Thoracic aorta (tissue), 2 donors: ENCODE data around the gene MDFI. TPM values are rescaled to one million over a fixed set of nuclear protein-coding genes. Genes with fewer than 3 reads are reported as not detected.

Source experiments
- ATAC-seq: fragments of 150-250 bp; one replicate; pipeline ENCODE4 v1.8.0; 2017; ENCODE audit warnings: low read depth; ENCODE audit not compliant: insufficient number of reproducible peaks, low FRiP score
- DNase-seq: peaks from one replicate; pipeline ENCODE4 v3.0.0-alpha.2; 2020; ENCODE audit warnings: low spot score
- H3K27ac ChIP-seq, 2 donors: fragments of 200-600 bp; sonication (generic); 1 replicate in 1 of 2; 2 replicates in 1 of 2; pipeline ENCODE4 v1.5.1; 2016; ENCODE audit warnings: mild to moderate bottlenecking in 2 of 2, moderate library complexity in 2 of 2
- H3K27me3 ChIP-seq: fragments of 200-600 bp; sonication (generic); replicated peaks from 2 replicates; pipeline ENCODE4 v1.6.0; 2016; ENCODE audit warnings: mild to moderate bottlenecking; ENCODE audit not compliant: insufficient read depth
- H3K36me3 ChIP-seq: fragments of 200-600 bp; sonication (generic); one replicate; pipeline ENCODE4 v1.5.1; 2016
- H3K4me1 ChIP-seq, 2 donors: fragments of 200-600 bp; sonication (generic); 1 replicate in 1 of 2; 2 replicates in 1 of 2; pipeline versions ENCODE4 v1.5.1 to v1.6.0; 2016; ENCODE audit warnings: low read depth in 2 of 2, mild to moderate bottlenecking in 1 of 2; ENCODE audit not compliant: control insufficient read depth in 1 of 2
- H3K4me3 ChIP-seq: fragments of 200-600 bp; sonication (generic); 2 replicates; pipeline ENCODE4 v1.5.1; 2016; ENCODE audit warnings: mild to moderate bottlenecking
- H3K9me3 ChIP-seq: fragments of 200-600 bp; sonication (generic); 2 replicates; pipeline ENCODE4 v1.5.1; 2016
- total RNA-seq, 2 donors: library from RNA; depleted of rRNA; stranded (reverse); fragments of >200 nt; gene quantifications; one replicate each; pipeline versions ENCODE4 v1.1.0 to v1.2.3, GENCODE V29; 2016
- TF ChIP-seq, protein P1 (sequence below): fragments of 200-600 bp; sonication (generic); IDR thresholded peaks from one replicate; pipeline ENCODE4 v1.5.1; 2019; ENCODE audit warnings: antibody characterized with exemption

The MDFI gene
- total RNA-seq, 2 donors from 2014 or later = 5.1 to 10.3 TPM

DNA sequence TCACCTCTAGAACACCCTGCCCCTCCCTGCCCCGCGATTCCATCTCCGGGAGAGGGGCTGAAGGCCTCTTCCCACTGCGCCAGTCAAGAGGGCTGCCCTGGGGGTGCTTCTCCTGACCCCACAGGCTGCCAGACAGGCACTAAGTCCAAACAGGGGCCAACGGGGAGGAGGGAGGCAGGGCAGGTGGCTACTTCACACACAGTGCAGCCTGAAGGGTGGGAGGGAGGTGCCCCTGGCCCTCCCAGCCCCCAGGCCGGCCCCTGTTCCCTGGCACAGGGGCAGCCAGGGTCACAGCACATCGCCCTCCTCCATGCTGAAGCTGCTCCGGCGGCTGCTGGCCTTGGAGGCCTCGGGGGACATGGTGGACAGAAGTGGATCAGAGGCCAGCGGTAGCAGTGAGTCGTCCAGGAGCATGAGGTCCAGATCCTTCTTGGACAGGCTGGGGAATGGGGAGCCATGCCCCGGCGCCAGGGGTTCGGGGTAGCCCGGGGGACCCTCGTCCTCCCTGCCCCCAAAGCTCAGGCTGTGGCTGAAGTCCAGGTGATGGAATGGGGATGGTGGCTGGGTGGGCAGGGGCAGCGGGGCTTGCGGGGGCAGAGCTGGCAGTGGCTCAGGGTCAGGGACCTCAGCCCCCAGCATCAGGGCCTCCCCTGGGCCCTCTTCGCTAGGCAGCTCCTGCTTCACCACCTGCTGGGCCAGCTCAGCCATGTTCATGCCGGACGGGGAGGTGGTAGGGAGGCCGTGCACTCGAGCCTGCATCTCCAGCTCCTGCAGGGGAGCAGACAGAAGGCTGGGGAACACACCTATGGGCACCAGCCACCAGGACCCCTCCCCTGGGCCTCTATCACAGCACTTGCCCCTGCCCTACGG lies 46.3 kb downstream of the MDFI start:
- Histone ChIP-seq H3K9me3 (no peaks in the 10 kb centered on the region), H3K27ac (no peak overlapping the region), H3K4me1 (peaks cover 7 to 11% of the 10 kb centered on the region in 2 donors), H3K4me3 (no peak overlapping the region), H3K36me3 (peaks cover 34% of the 10 kb centered on the region), H3K27me3 (no peaks in the 10 kb centered on the region)
- TF ChIP-seq, protein P1, sequence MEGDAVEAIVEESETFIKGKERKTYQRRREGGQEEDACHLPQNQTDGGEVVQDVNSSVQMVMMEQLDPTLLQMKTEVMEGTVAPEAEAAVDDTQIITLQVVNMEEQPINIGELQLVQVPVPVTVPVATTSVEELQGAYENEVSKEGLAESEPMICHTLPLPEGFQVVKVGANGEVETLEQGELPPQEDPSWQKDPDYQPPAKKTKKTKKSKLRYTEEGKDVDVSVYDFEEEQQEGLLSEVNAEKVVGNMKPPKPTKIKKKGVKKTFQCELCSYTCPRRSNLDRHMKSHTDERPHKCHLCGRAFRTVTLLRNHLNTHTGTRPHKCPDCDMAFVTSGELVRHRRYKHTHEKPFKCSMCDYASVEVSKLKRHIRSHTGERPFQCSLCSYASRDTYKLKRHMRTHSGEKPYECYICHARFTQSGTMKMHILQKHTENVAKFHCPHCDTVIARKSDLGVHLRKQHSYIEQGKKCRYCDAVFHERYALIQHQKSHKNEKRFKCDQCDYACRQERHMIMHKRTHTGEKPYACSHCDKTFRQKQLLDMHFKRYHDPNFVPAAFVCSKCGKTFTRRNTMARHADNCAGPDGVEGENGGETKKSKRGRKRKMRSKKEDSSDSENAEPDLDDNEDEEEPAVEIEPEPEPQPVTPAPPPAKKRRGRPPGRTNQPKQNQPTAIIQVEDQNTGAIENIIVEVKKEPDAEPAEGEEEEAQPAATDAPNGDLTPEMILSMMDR = no peak
- no peak for ATAC-seq
- no peak for DNase-seq

DNA sequence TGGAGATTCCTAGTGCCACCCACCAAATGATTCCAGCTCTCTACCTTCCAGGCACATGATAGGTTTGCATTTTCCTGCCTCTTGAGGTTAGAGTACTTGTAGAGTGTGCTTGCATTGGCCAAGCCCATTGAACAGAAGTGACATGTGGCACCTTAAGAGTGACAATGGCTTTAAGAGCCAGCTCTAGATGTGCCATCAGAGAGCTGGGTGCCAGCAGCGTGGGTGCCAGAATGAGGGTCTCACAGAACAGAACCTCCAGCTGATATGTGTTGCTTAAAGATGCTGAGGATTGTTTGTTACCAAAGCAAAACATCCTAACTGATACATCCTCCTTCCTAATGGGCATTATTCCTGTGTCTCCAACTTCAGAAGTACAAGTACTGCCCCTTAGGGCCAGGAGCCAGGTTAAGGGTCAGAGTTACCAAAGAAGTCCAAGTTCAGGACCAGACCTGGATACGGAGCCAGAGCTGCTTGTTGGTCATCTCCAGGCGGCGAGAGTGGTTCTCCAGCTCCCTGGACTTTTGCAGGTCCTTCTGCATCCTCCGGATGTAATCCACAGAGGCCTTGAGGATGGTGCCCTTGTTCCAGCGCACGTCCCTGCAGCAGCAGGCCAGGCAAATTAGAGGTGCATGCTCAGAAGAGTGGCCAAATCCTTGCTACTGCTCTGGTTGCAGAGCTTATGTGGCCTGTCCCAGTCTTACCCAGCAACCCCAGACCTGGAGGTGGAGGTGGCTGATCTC lies 47.5 kb downstream of the MDFI start:
- no peaks in the 10 kb centered on the region for H3K9me3 ChIP-seq
- H3K4me3 ChIP-seq = no peak overlapping the region
- H3K4me1 ChIP-seq = peaks cover 7 to 11% of the 10 kb centered on the region in 2 donors
- peaks cover 42% of the 10 kb centered on the region for H3K36me3 ChIP-seq
- DNase-seq = no peak
- TF ChIP-seq, protein P1 = no peak
- no peak for ATAC-seq
- no peak overlapping the region for H3K27ac ChIP-seq
- H3K27me3 ChIP-seq = no peaks in the 10 kb centered on the region

DNA sequence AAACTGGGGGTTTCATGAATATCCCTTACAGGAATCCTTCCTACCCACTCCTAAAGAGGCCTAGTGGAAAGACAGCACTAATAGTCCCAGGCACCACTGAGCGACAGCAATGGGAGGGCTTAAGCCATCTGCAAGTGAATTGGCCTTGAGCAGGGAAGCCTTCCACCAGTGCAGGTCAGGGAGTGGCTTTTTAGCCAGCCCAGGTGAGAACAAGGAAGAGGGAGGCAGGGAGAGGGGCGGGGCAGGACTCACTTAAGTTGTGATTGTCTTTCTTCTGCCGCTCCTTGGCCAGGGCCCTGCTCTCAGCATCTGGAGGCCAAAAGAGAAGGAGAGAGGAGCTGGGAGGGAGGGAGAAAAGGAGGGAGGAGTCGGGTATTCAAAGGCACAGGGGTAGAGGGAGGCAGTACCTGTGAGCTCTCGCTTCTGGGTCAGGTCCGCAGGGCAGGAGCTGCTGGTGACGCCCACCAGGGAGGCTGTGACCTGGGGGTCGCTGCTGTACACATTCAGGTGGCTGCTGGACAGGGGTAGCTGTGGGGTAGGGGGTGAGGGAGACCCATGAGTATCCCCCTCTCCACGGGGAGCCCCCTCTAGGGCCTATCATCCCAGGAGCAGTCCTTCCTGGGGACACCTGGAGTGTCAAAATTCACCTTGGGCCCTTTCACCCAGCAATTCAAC lies 49.4 kb downstream of the MDFI start:
- Histone ChIP-seq H3K4me1 (peaks cover 4 to 8% of the 10 kb centered on the region in 2 donors), H3K36me3 (peaks cover 45% of the 10 kb centered on the region), H3K27ac (no peak overlapping the region), H3K9me3 (no peaks in the 10 kb centered on the region), H3K4me3 (no peak overlapping the region), H3K27me3 (no peaks in the 10 kb centered on the region)
- TF ChIP-seq, protein P1 = no peak
- no peak for DNase-seq
- ATAC-seq = no peak

DNA sequence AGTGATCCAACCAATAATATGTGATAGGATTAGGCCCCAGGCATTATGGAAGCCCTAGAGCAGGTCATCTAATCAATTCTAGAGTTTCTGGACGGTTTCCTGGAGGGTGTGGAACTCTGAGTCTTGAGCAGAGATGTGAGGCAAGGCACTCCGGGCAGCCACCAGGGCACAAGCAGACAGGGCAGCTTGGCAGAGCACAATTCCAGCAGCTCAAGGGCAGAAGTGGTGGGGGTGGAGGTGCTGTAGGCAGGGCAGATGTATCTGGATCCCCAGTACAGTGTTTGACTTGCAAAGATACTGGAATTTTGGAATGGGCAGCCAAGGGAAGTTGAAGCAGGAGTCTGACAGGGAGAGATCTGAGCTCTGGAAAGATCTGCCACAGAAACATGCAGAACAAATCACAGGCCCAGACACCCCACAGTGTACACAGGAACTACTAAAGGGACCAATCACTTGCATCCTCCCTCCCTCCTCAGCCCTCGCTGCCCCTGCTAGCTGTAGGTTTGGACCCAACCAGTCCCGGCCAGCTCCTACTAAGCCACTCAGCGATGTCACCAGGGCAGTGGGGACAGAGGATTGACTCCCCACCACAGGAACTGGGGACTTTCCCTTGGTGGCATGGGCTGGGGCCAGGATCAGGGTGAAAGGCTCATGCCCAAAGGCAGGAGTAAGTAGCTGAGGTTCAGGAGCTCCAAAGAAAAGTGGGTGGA lies 50.1 kb downstream of the MDFI start:
- H3K9me3 ChIP-seq = no peaks in the 10 kb centered on the region
- H3K27ac ChIP-seq = no peak overlapping the region
- ATAC-seq = no peak
- peaks cover 45% of the 10 kb centered on the region for H3K36me3 ChIP-seq
- TF ChIP-seq, protein P1 = no peak
- H3K27me3 ChIP-seq = no peaks in the 10 kb centered on the region
- H3K4me1 ChIP-seq = peaks cover 0 to under 1% of the 10 kb centered on the region in 2 donors
- DNase-seq = no peak
- H3K4me3 ChIP-seq = no peak overlapping the region
